ENCODE data around the gene NPTN. TPM values are rescaled to one million over a fixed set of nuclear protein-coding genes. Genes with fewer than 3 reads are reported as not detected.

The NPTN gene
- total RNA-seq, 4 donors from 2014 or later = 159 to 356 (median 215) TPM

- TF ChIP-seq CTCF (IDR thresholded peaks at IDR 0.05) (no peak), POLR2A (IDR thresholded peaks at IDR 0.05) (no peak)
- intact Hi-C loops (cut with DNase I; ENCODE audit: low total_unique reads) = no loop called here
- no peaks in the 10 kb centered on the region for H3K27me3 ChIP-seq
- H3K4me1 ChIP-seq = peaks cover 15 to 30% of the 10 kb centered on the region in 2 donors
- H3K9me3 ChIP-seq = no peaks in the 10 kb centered on the region
- no peak for DNase-seq
- no peaks in the 10 kb centered on the region for H3K36me3 ChIP-seq
- peak overlapping the region; percentile 27 to 60 for H3K27ac ChIP-seq
- H3K4me3 ChIP-seq = no peak overlapping the region
These were observed 24.7 kb downstream of the NPTN start for GRCh38 chr15:73608475-73608874.

- no peak for DNase-seq
- intact Hi-C loops (cut with DNase I; ENCODE audit: low total_unique reads) = no loop called here
- peaks cover 8 to 30% of the 10 kb centered on the region in 2 donors for H3K4me1 ChIP-seq
These were observed 25.3 kb downstream of the NPTN start for GRCh38 chr15:73607843-73608242.

GRCh38 chr15:73607405-73607804, 25.8 kb downstream of the NPTN start:
- no peaks in the 10 kb centered on the region for H3K36me3 ChIP-seq
- no peak for DNase-seq
- peaks cover 5 to 33% of the 10 kb centered on the region in 2 donors for H3K4me1 ChIP-seq
- no peak for TF ChIP-seq POLR2A (IDR thresholded peaks at IDR 0.05)
- no peak for TF ChIP-seq CTCF (IDR thresholded peaks at IDR 0.05)
- no peak overlapping the region for H3K4me3 ChIP-seq
- H3K27me3 ChIP-seq = no peaks in the 10 kb centered on the region
- H3K27ac ChIP-seq = peak overlapping the region in 1 of 2 donors; percentile 77
- no peaks in the 10 kb centered on the region for H3K9me3 ChIP-seq
- intact Hi-C loops (cut with DNase I; ENCODE audit: low total_unique reads) = no loop called here

More at GRCh38 chr15:73607843-73608242, 25.3 kb downstream of the NPTN start:
- Histone ChIP-seq H3K27me3 (no peaks in the 10 kb centered on the region), H3K36me3 (no peaks in the 10 kb centered on the region), H3K9me3 (no peaks in the 10 kb centered on the region), H3K4me3 (no peak overlapping the region), H3K27ac (peak overlapping the region; percentile 27 to 77)
- TF ChIP-seq CTCF (IDR thresholded peaks at IDR 0.05) (no peak), POLR2A (IDR thresholded peaks at IDR 0.05) (no peak)

- TF ChIP-seq POLR2A (IDR thresholded peaks at IDR 0.05) (no peak), CTCF (IDR thresholded peaks at IDR 0.05) (no peak)
- Histone ChIP-seq H3K27me3 (no peaks in the 10 kb centered on the region), H3K4me1 (peaks cover 2 to 38% of the 10 kb centered on the region in 2 donors), H3K27ac (peak overlapping the region; percentile 28 to 77), H3K9me3 (no peaks in the 10 kb centered on the region), H3K4me3 (no peak overlapping the region), H3K36me3 (no peaks in the 10 kb centered on the region)
- intact Hi-C loops (cut with DNase I; ENCODE audit: low total_unique reads) = no loop called here
- DNase-seq = no peak
These were observed 27.3 kb downstream of the NPTN start for GRCh38 chr15:73605759-73606436.

GRCh38 chr15:73604477-73604876, 28.7 kb downstream of the NPTN start:
- Histone ChIP-seq H3K4me3 (no peak overlapping the region), H3K36me3 (no peaks in the 10 kb centered on the region), H3K4me1 (peaks cover 12 to 38% of the 10 kb centered on the region in 2 donors), H3K27ac (peak overlapping the region in 1 of 2 donors; percentile 77), H3K27me3 (no peaks in the 10 kb centered on the region), H3K9me3 (no peaks in the 10 kb centered on the region)
- DNase-seq = no peak
- intact Hi-C loops (cut with DNase I; ENCODE audit: low total_unique reads) = no loop called here
- TF ChIP-seq POLR2A (IDR thresholded peaks at IDR 0.05) (no peak), CTCF (IDR thresholded peaks at IDR 0.05) (no peak)
